Urinary bladder (tissue), 4 donors: ENCODE measurements around the gene HOXB7. TPM values are rescaled to one million over a fixed set of nuclear protein-coding genes. Genes with fewer than 3 reads are reported as not detected.

ENCODE experiments used
- DNase-seq: peaks from one replicate; pipeline ENCODE4 v3.0.0-alpha.2; 2015; ENCODE audit errors: extremely low spot score
- H3K27ac ChIP-seq: one replicate; pipeline ENCODE4 v1.5.1; 2013; ENCODE audit warnings: low read depth, mild to moderate bottlenecking, moderate library complexity
- H3K36me3 ChIP-seq: one replicate; pipeline ENCODE4 v1.6.1; 2013; ENCODE audit warnings: mild to moderate bottlenecking, moderate library complexity; ENCODE audit not compliant: insufficient read depth
- H3K4me1 ChIP-seq: one replicate; pipeline ENCODE4 v1.6.1; 2013; ENCODE audit warnings: mild to moderate bottlenecking, moderate library complexity; ENCODE audit not compliant: insufficient read depth
- H3K4me3 ChIP-seq: one replicate; pipeline ENCODE4 v1.5.1; 2013; ENCODE audit warnings: low read depth, low read length
- WGBS: extraction: QIAGEN DNeasy Blood & Tissue Kit; methylation state at CpG from one replicate; pipeline ENCODE4 v1.1.7; 2013; 5-methylcytosine and 5-hydroxymethylcytosine counted together
- polyA plus RNA-seq: library from polyadenylated mRNA; stranded (reverse); fragments of 200-250 nt; gene quantifications from one replicate; pipeline ENCODE4 v1.2.3, GENCODE V29; 2013
- total RNA-seq: library from RNA; depleted of rRNA; stranded (reverse); fragments of >200 nt; gene quantifications from one replicate; pipeline ENCODE4 v1.2.3, GENCODE V29; 2014
- donor health status: healthy with polysubstance abuse.
- donor health status: healthy.

HOXB7 gene
- total and polyA plus RNA-seq, 2 donors: 2.5 to 6.7 TPM

GRCh38 chr17:48641541-48642058 lies 30.8 kb upstream of the HOXB7 start:
- no peaks in the 10 kb centered on the region for H3K36me3 ChIP-seq
- no peak overlapping the region for H3K4me3 ChIP-seq
- no peak overlapping the region for H3K27ac ChIP-seq
- no peak for DNase-seq
- no peaks in the 10 kb centered on the region for H3K4me1 ChIP-seq
- 22% methylated on average over 29 of the region's 29 CpGs for WGBS

GRCh38 chr17:48640858-48641180 lies 30.0 kb upstream of the HOXB7 start:
- WGBS: 59% methylated on average over 1 of the region's 1 CpG
- Histone ChIP-seq H3K36me3 (no peaks in the 10 kb centered on the region), H3K4me1 (no peaks in the 10 kb centered on the region), H3K27ac (no peak overlapping the region), H3K4me3 (no peak overlapping the region)
- no peak for DNase-seq

- no peaks in the 10 kb centered on the region for H3K4me1 ChIP-seq
- H3K4me3 ChIP-seq: no peak overlapping the region
- DNase-seq: no peak
- 49% methylated on average over 6 of the region's 6 CpGs for WGBS
- no peaks in the 10 kb centered on the region for H3K36me3 ChIP-seq
- no peak overlapping the region for H3K27ac ChIP-seq
Observed at GRCh38 chr17:48639982-48640857, 29.4 kb upstream of the HOXB7 start.

GRCh38 chr17:48639136-48639535 lies 28.3 kb upstream of the HOXB7 start:
- WGBS: 41% methylated on average over 5 of the region's 5 CpGs
- Histone ChIP-seq H3K4me3 (no peak overlapping the region), H3K36me3 (no peaks in the 10 kb centered on the region), H3K27ac (no peak overlapping the region), H3K4me1 (no peaks in the 10 kb centered on the region)
- no peak for DNase-seq

GRCh38 chr17:48637323-48638260 lies 26.8 kb upstream of the HOXB7 start:
- Histone ChIP-seq H3K27ac (no peak overlapping the region), H3K4me1 (no peaks in the 10 kb centered on the region), H3K4me3 (no peak overlapping the region), H3K36me3 (no peaks in the 10 kb centered on the region)
- 38% methylated on average over 18 of the region's 18 CpGs for WGBS
- DNase-seq: no peak

GRCh38 chr17:48636177-48637018 lies 25.6 kb upstream of the HOXB7 start:
- Histone ChIP-seq H3K4me1 (no peaks in the 10 kb centered on the region), H3K36me3 (no peaks in the 10 kb centered on the region), H3K27ac (no peak overlapping the region), H3K4me3 (no peak overlapping the region)
- no peak for DNase-seq
- 5% methylated on average over 39 of the region's 39 CpGs for WGBS

GRCh38 chr17:48634493-48635208 lies 23.8 kb upstream of the HOXB7 start:
- DNase-seq: no peak
- no peaks in the 10 kb centered on the region for H3K36me3 ChIP-seq
- no peak overlapping the region for H3K27ac ChIP-seq
- no peaks in the 10 kb centered on the region for H3K4me1 ChIP-seq
- 37% methylated on average over 20 of the region's 20 CpGs for WGBS
- H3K4me3 ChIP-seq: no peak overlapping the region

GRCh38 chr17:48633266-48633677 lies 22.5 kb upstream of the HOXB7 start:
- no peak for DNase-seq
- H3K4me3 ChIP-seq: no peak overlapping the region
- H3K4me1 ChIP-seq: no peaks in the 10 kb centered on the region
- 29% methylated on average over 35 of the region's 35 CpGs for WGBS
- H3K27ac ChIP-seq: no peak overlapping the region
- H3K36me3 ChIP-seq: no peaks in the 10 kb centered on the region

GRCh38 chr17:48632579-48633265 lies 21.9 kb upstream of the HOXB7 start:
- Histone ChIP-seq H3K36me3 (no peaks in the 10 kb centered on the region), H3K4me1 (no peaks in the 10 kb centered on the region), H3K4me3 (no peak overlapping the region), H3K27ac (no peak overlapping the region)
- WGBS: 38% methylated on average over 7 of the region's 7 CpGs
- DNase-seq: no peak

- H3K4me1 ChIP-seq: no peaks in the 10 kb centered on the region
- DNase-seq: no peak
- 41% methylated on average over 7 of the region's 7 CpGs for WGBS
Observed at GRCh38 chr17:48631693-48632578, 21.1 kb upstream of the HOXB7 start.

GRCh38 chr17:48630925-48631692 lies 20.3 kb upstream of the HOXB7 start:
- Histone ChIP-seq H3K4me3 (no peak overlapping the region), H3K36me3 (no peaks in the 10 kb centered on the region), H3K4me1 (no peaks in the 10 kb centered on the region), H3K27ac (no peak overlapping the region)
- 33% methylated on average over 15 of the region's 15 CpGs for WGBS
- DNase-seq: no peak

More at GRCh38 chr17:48631693-48632578, 21.1 kb upstream of the HOXB7 start:
- Histone ChIP-seq H3K4me3 (no peak overlapping the region), H3K36me3 (no peaks in the 10 kb centered on the region), H3K27ac (no peak overlapping the region)
